ENCODE results near the gene ATP6V0B. TPM values are rescaled to one million over a fixed set of nuclear protein-coding genes. Genes with fewer than 3 reads are reported as not detected.

The ATP6V0B gene
- total RNA-seq, 1 donor from 2014 or later = 75.5 TPM

GRCh38 chr1:43946236-43947060 lies 28.3 kb upstream of the ATP6V0B start, which contains the start of gene IPO13:
TSS of gene IPO13 (plus strand) at chr1:43946950. CDS start at chr1:43947601, 651 bp downstream.
- intact Hi-C loops (cut with micrococcal nuclease) = loop anchor here (1.0 kb wide), 6 partner anchors 23 to 297 kb away; partner anchors contain the start of genes ATP6V0B, CCDC24 and ST3GAL3
- ChIA-PET CTCF (interaction anchor here (0.8 to 3.5 kb wide), 5 partner anchors 12 to 417 kb away, joined by 3 to 26 read pairs (median 3); partner anchors contain the start of gene ARTN), POLR2A (interaction anchor here (0.7 to 2.5 kb wide), 17 partner anchors 8 to 774 kb away, joined by 3 to 19 read pairs (median 4); partner anchors contain the start of genes ATP6V0B, CFAP57, DMAP1 and DPH2)
- TF ChIP-seq, protein P1, sequence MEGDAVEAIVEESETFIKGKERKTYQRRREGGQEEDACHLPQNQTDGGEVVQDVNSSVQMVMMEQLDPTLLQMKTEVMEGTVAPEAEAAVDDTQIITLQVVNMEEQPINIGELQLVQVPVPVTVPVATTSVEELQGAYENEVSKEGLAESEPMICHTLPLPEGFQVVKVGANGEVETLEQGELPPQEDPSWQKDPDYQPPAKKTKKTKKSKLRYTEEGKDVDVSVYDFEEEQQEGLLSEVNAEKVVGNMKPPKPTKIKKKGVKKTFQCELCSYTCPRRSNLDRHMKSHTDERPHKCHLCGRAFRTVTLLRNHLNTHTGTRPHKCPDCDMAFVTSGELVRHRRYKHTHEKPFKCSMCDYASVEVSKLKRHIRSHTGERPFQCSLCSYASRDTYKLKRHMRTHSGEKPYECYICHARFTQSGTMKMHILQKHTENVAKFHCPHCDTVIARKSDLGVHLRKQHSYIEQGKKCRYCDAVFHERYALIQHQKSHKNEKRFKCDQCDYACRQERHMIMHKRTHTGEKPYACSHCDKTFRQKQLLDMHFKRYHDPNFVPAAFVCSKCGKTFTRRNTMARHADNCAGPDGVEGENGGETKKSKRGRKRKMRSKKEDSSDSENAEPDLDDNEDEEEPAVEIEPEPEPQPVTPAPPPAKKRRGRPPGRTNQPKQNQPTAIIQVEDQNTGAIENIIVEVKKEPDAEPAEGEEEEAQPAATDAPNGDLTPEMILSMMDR (IDR thresholded peaks at IDR 0.05) = no peak
- Mint-ChIP-seq H3K4me3 (peak within 1 kb of the TSS; percentile 91), H3K4me1 (peaks cover 43% of the 10 kb centered on the region), H3K36me3 (ENCODE audit: low read depth) (peaks cover 22% of the 10 kb centered on the region), H3K9me3 (no peaks in the 10 kb centered on the region), H3K27me3 (no peaks in the 10 kb centered on the region), H3K27ac (peak within 1 kb of the TSS; percentile 95)
- DNase-seq (peak; percentile 98), ATAC-seq (ENCODE audit: low read depth) (peak; percentile 95)

DNA sequence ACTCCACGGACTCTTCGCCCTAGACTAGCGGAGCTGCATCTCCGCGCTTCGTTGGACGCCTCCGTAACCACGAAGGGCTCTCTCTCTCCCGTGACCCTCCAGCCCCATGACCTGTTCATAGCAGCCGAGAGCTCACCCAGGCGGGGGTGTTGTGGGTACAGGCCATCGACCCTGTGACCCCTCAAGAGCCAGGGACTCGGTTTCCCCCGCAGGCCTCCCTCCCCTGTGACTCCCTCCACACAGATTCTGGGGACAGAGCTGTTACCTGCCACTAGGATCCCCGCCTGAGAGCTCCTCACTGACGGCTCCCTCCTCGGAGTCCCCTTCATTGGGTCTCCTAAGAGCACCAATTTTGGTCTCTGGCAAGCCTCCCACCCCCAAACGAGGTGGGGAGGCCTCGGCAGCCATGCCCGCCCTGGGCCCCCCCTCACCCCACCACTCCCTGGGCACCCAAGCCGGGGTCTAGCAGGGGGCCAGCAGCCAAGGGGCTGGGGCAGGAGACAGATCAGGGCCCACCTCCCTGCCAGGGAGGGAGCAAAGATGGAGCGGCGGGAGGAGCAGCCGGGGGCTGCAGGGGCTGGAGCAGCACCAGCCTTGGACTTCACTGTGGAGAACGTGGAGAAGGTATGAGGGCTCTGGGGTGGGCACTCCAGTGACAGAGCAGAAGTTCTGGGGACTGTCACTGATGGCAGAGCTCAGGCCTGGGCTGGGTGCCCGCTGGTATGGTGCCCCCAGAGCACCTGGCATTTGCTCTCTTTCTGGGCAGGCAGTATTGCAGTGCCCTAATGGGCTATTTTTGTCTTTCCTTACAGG lies 27.5 kb upstream of the ATP6V0B start:
- POLR2A ChIA-PET = interaction anchor here (1.0 to 2.5 kb wide), 14 partner anchors 7 to 775 kb away, joined by 3 to 19 read pairs (median 4); partner anchors contain the start of genes ATP6V0B, CFAP57, DMAP1 and DPH2
- H3K4me1 Mint-ChIP-seq = peaks cover 46% of the 10 kb centered on the region
- H3K27me3 Mint-ChIP-seq = no peaks in the 10 kb centered on the region
- ATAC-seq (ENCODE audit: low read depth) (no peak), DNase-seq (no peak)
- peaks cover 22% of the 10 kb centered on the region for H3K36me3 Mint-ChIP-seq (ENCODE audit: low read depth)
- CTCF ChIA-PET = interaction anchor here (3.5 kb wide), 1 partner anchor 13 kb away, joined by 26 read pairs; the partner anchor contains the start of gene ARTN
- TF ChIP-seq, protein P1 (IDR thresholded peaks at IDR 0.05) = no peak
- H3K4me3 Mint-ChIP-seq = peak overlapping the region; percentile 91
- intact Hi-C loops (cut with micrococcal nuclease) = no loop called here
- H3K27ac Mint-ChIP-seq = peak overlapping the region; percentile 95
- H3K9me3 Mint-ChIP-seq = no peaks in the 10 kb centered on the region

GRCh38 chr1:43947874-43948437 lies 26.8 kb upstream of the ATP6V0B start:
- intact Hi-C loops (cut with micrococcal nuclease) = no loop called here
- Mint-ChIP-seq H3K4me1 (peaks cover 46% of the 10 kb centered on the region), H3K27ac (peak overlapping the region; percentile 30), H3K27me3 (no peaks in the 10 kb centered on the region), H3K4me3 (peak overlapping the region; percentile 91), H3K9me3 (no peaks in the 10 kb centered on the region), H3K36me3 (ENCODE audit: low read depth) (peaks cover 22% of the 10 kb centered on the region)
- ChIA-PET CTCF (interaction anchor here (1.6 kb wide), 1 partner anchor 13 kb away, joined by 6 read pairs; no protein-coding TSS in a partner anchor), POLR2A (interaction anchor here (1.5 kb wide), 1 partner anchor 27 kb away, joined by 4 read pairs; the partner anchor contains the start of gene ATP6V0B)
- TF ChIP-seq, protein P1 (IDR thresholded peaks at IDR 0.05) = no peak
- DNase-seq (no peak), ATAC-seq (ENCODE audit: low read depth) (no peak)

DNA sequence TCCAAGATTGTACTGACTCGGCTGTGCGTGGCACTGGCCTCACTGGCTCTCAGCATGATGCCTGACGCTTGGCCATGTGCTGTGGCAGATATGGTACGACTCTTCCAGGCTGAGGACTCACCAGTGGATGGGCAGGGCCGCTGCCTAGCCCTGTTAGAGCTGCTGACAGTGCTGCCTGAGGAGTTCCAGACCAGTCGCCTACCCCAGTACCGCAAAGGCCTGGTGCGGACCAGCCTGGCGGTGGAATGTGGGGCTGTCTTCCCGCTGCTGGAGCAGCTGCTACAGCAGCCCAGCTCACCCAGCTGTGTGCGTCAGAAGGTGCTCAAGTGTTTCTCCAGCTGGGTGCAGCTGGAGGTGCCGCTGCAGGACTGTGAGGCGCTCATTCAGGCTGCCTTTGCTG lies 25.1 kb upstream of the ATP6V0B start:
- Mint-ChIP-seq H3K4me3 (no peak overlapping the region), H3K27me3 (no peaks in the 10 kb centered on the region), H3K36me3 (ENCODE audit: low read depth) (peaks cover 22% of the 10 kb centered on the region), H3K27ac (no peak overlapping the region), H3K4me1 (peaks cover 41% of the 10 kb centered on the region), H3K9me3 (no peaks in the 10 kb centered on the region)
- intact Hi-C loops (cut with micrococcal nuclease) = no loop called here
- ChIA-PET CTCF (no interaction called here), POLR2A (interaction anchor here (1.5 kb wide), 1 partner anchor 25 kb away, joined by 4 read pairs; the partner anchor contains the start of gene ATP6V0B)
- TF ChIP-seq, protein P1 (IDR thresholded peaks at IDR 0.05) = no peak
- DNase-seq (no peak), ATAC-seq (ENCODE audit: low read depth) (no peak)
